NCI-H226 (cell line): ENCODE results near the gene PDE6H.

Experiments used
- DNase-seq: peaks from one replicate; pipeline ENCODE4 v3.0.0-alpha.2; 2015

PDE6H gene

DNA sequence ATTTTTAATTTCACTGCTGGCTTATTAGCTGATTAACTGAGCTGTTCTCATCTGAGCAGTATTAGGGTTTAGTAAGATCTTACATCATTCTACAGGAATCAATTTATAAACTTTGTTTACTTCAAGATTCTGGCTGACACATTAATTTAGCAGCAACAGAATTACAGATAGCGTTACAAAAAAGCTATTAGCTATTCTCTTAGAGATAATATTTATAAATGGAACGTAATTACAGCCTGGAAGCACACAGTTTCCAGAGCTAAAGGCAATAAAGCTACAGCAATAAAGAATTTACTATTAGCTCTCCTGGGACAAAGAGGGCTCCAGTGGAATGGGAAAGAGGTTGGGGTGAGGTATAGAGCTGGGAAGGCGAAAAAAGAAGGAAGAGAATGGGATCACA lies 34.7 kb downstream of the PDE6H start:
- DNase-seq = no peak

DNA sequence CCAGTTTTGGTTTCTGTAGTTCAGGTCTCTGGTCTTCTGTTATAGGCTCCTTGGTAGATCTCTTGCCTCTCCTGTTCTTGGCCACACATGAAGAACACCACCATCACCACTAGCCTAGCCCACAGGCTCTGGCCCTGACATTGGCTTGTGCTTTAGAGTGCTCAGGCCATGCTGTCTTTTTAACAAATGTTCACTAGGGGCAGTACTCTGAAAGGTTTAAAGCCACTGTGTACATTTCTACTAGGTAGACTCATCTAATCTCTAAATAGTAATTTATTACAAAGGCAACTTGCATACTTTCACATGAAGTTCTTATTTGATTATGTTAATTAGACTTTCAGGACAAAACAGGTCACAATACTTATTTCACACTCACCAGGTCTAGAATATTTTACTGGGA lies 38.3 kb downstream of the PDE6H start:
- DNase-seq = no peak

DNA sequence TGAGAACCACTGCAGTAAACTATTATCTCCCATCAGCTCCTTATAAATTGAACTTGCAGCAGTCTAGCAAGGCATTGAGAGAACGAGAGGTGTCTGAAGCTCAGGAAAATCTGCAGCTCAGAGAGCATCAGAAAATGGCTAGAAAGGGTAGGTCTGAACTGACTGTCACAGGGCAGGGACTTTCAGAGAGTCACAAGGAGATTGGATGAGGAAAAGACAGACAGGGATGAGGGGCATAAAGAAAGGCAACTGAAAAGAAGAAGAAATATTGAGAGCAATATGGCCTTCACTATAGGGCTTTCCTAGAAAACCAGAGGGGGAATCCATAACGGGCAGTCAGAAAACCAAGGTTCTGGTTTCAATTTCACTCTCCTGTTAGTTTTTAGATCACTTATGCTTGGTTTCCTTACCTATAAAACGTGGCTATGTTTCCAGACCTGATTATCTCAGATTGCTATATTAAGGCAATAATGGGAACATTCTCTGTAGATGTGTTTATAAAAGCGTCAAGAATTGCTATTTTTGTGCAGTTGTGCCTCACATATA lies 40.9 kb downstream of the PDE6H start:
- no peak for DNase-seq

DNA sequence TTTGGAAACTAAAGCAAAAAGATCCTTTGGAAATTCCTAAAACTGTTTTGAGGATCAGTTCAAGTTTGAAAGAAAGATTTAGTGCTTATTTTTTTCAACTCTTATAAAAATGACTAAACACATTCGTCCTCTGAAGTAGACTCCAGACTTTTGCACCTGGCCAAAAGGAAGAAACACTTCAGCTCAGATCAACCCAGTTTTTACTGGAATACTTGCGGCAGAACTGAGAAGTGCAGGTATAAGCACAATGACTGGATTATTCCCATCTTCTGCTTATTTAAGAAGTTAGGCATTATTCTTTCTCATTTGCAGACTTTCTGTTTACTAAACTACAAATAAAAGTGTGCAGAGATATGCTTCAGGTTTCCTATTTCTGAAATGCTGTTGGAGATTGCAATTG lies 41.9 kb downstream of the PDE6H start:
- no peak for DNase-seq

DNA sequence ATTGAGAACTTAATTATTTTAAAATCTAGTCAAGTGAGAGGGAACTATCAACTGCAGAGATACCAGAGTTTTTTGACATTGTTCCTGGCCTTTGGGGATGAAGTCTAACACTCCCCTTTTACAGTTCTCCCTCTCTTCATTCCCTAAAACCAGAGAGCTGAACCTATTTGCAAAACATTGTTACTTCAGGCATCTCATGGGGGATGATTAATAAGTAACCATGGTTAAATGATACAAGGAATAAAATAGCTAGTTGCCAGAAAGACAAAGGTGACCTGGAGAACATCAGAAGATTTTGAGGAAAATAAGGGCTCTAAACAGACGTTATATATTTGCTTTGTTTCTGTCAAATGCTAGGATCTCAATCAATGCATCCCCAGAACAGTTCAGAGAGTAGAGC lies 42.3 kb downstream of the PDE6H start:
- no peak for DNase-seq

DNA sequence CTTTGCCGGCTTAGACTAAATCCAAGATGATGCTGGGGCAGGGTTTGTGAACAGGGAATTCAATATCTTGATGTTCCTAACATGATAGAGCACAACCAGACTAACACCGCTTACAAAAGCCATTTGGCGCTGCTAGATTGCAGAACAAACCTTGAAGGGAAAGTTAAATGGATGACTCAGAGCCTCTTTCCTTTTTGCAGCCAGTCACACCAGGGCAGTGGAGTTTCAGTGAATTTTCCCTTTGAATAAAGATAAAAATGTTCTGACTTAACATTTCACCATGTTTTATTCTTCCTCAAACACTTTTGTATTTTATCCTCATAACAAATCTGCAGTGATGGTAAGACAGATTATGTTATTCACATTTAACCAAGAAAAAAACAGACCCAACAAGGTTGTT lies 47.3 kb downstream of the PDE6H start:
- no peak for DNase-seq
